Adrenal gland (tissue), 12 donors: Measurements from ENCODE around the gene DPM2. TPM values are rescaled to one million over a fixed set of nuclear protein-coding genes. Genes with fewer than 3 reads are reported as not detected.
A peak's percentile ranks its signal among the peaks of the same experiment; 100 is the strongest.

ENCODE experiments used
- DNase-seq, 7 donors: peaks; one replicate each; pipeline ENCODE4 v3.0.0-alpha.2; 2019 to 2020
- H3K27ac ChIP-seq, 5 donors: fragments of 200-600 bp; sonication (generic) in 4 of 5; 1 replicate in 3 of 5; 2 replicates in 2 of 5; pipeline versions ENCODE4 v1.5.1 to v1.8.0; 2016 to 2020; ENCODE audit warnings: mild to moderate bottlenecking in 1 of 5
- H3K27me3 ChIP-seq: fragments of 200-600 bp; 2 replicates; pipeline ENCODE4 v1.8.0; 2021
- H3K36me3 ChIP-seq, 2 donors: fragments of 200-600 bp; replicated peaks in 1 of 2; 1 replicate in 1 of 2; 2 replicates in 1 of 2; pipeline versions ENCODE4 v1.5.1 to v1.8.0; 2018 to 2022
- H3K4me1 ChIP-seq, 2 donors: fragments of 200-600 bp; replicated peaks in 1 of 2; 1 replicate in 1 of 2; 2 replicates in 1 of 2; pipeline versions ENCODE4 v1.5.1 to v1.8.0; 2018 to 2021
- H3K4me3 ChIP-seq, 4 donors: fragments of 200-600 bp; sonication (generic) in 3 of 4; one replicate each; pipeline ENCODE4 v1.5.1; 2016 to 2018
- H3K9me3 ChIP-seq, 3 donors: fragments of 200-600 bp; sonication (generic) in 1 of 3; replicated peaks in 1 of 3; 1 replicate in 2 of 3; 2 replicates in 1 of 3; pipeline versions ENCODE4 v1.5.1 to v1.8.0; 2016 to 2021
- POLR2A ChIP-seq, 2 donors: fragments of 450-650 bp; IDR thresholded peaks; one replicate each; pipeline ENCODE4 v1.6.1; 2017; ENCODE audit warnings: antibody characterized with exemption in 2 of 2, mild to moderate bottlenecking in 2 of 2, moderate library complexity in 1 of 2
- WGBS, 4 donors: extraction: QIAGEN DNeasy Blood & Tissue Kit in 2 of 4; methylation state at CpG; one replicate each; pipeline versions ENCODE4 v1.1.5 to v1.1.7; 2013 to 2017; 5-methylcytosine and 5-hydroxymethylcytosine counted together
- intact Hi-C, 2 donors: fragments of 100-400 bp; cut with DNase I; formaldehyde crosslinking; loops; one replicate each; pipeline versions ENCODE4 v1.14.1 to v1.15.0; 2022 to 2023
- polyA plus RNA-seq, 3 donors: library from polyadenylated mRNA; stranded (reverse); fragments of 200-250 nt in 2 of 3; fragments of 350-450 nt in 1 of 3; fragmentation: Illumina TruSeq in 1 of 3; extraction: RNeasy Lipid Tissue Mini Kit (QIAGEN cat#74804) in 1 of 3; gene quantifications; one replicate each; pipeline ENCODE4 v1.2.3, GENCODE V29; 2013 to 2014
- total RNA-seq, 9 donors: library from RNA; depleted of rRNA in 4 of 9; stranded (reverse); fragments of >200 nt in 4 of 9; fragments of 120-200 nt in 1 of 9; fragmentation: NEBNext Ultra II Directional in 1 of 9; extraction: Animal tissue kit (Norgen Biotek cat#: 25700) in 1 of 9; gene quantifications; one replicate each; pipeline versions ENCODE4 v1.1.0 to v1.2.4, GENCODE V29; 2013 to 2023
- TF ChIP-seq, protein P1 (sequence below), 6 experiments: fragments of 450-650 bp in 4 of 6; fragments of 200-600 bp in 2 of 6; sonication (generic) in 1 of 6; IDR thresholded peaks; 1 replicate in 5 of 6; 2 replicates in 1 of 6; pipeline versions ENCODE4 v1.5.1 to v1.8.0; 2016 to 2021; ENCODE audit warnings: antibody characterized with exemption in 6 of 6, mild to moderate bottlenecking in 2 of 6, moderate library complexity in 1 of 6
- donor health status: healthy with polysubstance abuse.
- donor health status: Bipolar disorder and iron deficiency.
- donor health status: DM: yes; HTN: yes; CAD: no.
- donor health status: DM: no; HTN: no; CAD: no.
- donor health status: DM: no; HTN: no; CAD: no.
- donor health status: DM: yes; HTN: yes; CAD: no.

DPM2 gene
- total and polyA plus RNA-seq, 12 donors, result 18.4 to 46.8 (median 33.5) TPM

DNA sequence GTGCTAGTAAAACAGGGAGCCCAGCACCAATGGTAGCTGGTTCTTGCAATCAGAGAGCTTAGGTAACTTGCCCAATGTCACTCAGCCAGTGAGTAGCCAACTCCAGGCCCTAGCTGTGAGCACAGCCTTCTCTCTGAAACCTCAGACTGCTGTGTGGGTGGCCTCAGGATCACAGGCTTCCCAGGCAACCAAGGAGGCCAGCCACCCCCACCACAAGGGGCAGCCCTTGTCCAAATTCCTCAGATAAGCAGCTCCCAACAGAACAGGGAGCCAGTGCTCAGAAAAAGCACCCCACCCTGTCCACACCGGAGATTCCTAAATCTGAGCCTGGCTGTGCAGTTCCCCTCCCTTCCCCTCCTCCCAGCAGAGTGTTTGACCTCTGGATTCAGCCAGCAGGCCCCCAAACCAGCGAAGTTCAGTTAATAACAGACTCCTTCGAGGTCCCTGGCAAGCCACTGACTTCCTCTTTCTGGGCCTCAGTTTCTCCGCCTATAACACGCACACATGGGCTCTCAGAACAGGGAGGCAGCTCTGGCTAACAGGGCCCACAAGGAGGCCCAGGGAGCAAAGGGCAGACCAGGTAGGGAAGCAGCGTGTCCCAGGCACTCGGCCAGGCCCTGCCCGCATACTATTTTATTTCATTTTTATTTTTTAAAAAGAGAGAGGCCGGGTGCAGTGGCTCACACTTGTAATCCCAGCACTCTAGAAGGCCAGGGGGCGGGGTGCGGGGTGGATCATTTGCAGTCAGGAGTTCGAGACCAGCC is 40.4 kb upstream of the DPM2 start:
- H3K27ac ChIP-seq, result peak overlapping the region; percentile 7 to 95 (median 91)
- intact Hi-C loops, result loop anchor here in 1 of 2 donors (5.0 kb wide), 1 partner anchor 36 kb away; no protein-coding TSS in a partner anchor
- DNase-seq, result peak in 6 of 7 donors; percentile 61 to 90 (median 86)
- H3K27me3 ChIP-seq, result no peaks in the 10 kb centered on the region
- WGBS, 4 donors, result 32 to 42% (median 35%) methylated on average over 9 to 12 of the region's 12 CpGs
- peaks cover 71 to 79% of the 10 kb centered on the region in 2 donors for H3K4me1 ChIP-seq
- no peaks in the 10 kb centered on the region for H3K9me3 ChIP-seq
- peak overlapping the region in 2 of 4 donors; percentile 71 to 99 for H3K4me3 ChIP-seq
- TF ChIP-seq POLR2A (IDR thresholded peaks at IDR 0.05), result peak in 1 of 2 donors; percentile 81
- TF ChIP-seq, protein P1, sequence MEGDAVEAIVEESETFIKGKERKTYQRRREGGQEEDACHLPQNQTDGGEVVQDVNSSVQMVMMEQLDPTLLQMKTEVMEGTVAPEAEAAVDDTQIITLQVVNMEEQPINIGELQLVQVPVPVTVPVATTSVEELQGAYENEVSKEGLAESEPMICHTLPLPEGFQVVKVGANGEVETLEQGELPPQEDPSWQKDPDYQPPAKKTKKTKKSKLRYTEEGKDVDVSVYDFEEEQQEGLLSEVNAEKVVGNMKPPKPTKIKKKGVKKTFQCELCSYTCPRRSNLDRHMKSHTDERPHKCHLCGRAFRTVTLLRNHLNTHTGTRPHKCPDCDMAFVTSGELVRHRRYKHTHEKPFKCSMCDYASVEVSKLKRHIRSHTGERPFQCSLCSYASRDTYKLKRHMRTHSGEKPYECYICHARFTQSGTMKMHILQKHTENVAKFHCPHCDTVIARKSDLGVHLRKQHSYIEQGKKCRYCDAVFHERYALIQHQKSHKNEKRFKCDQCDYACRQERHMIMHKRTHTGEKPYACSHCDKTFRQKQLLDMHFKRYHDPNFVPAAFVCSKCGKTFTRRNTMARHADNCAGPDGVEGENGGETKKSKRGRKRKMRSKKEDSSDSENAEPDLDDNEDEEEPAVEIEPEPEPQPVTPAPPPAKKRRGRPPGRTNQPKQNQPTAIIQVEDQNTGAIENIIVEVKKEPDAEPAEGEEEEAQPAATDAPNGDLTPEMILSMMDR (IDR thresholded peaks at IDR 0.05), result peak in 2 of 6 experiments; percentile 21 to 26
- no peaks in the 10 kb centered on the region for H3K36me3 ChIP-seq

DNA sequence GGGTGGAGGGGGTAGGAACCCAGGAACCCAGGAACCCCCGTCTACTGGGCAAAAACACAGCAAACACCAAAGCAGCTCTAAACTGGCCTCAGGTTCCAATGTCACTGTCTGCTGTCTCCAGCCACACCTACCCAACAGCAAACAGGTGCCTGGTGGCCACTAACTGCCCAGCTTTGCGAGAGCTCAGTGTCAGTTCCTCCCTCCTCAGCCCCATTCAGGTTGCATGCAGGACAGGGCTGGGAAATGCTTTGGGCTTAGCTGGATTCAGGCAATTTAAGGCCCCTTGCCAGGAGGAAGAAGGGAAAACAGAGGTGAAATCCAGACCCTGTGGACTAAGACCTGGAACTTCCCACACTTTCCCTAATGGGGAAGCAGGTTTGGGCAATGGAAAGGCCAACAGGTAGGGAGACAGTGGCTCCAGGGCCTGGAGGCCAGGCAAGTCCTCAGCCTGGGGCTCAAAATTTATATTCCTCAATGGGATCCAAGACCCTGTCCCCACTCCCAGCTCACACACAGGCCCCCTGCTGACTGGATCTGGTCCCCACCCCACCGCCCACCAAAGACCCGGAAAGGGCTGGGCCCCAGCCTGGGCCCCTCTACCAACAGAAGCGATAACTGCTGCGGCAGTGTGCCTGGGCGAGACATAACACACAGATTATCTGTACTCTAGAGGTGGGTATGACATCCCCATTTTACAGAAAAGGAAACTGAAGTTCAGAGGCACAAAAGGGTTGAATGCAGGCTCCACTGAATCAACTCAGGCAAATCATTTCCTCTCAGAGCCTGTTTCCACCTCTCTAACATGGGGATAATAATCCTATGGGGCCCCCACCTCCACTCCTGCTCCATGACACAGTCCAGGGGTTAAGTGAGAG is 39.6 kb upstream of the DPM2 start:
- no peaks in the 10 kb centered on the region for H3K36me3 ChIP-seq
- DNase-seq, result no peak
- peak overlapping the region in 1 of 4 donors; percentile 99 for H3K4me3 ChIP-seq
- 59 to 77% (median 69%) methylated on average over 3 to 7 of the region's 7 CpGs for WGBS, 4 donors
- no peaks in the 10 kb centered on the region for H3K27me3 ChIP-seq
- H3K27ac ChIP-seq, result peak overlapping the region in 4 of 5 donors; percentile 45 to 95 (median 91)
- H3K4me1 ChIP-seq, result peaks cover 73 to 83% of the 10 kb centered on the region in 2 donors
- H3K9me3 ChIP-seq, result no peaks in the 10 kb centered on the region
- no peak for TF ChIP-seq POLR2A (IDR thresholded peaks at IDR 0.05)
- TF ChIP-seq, protein P1 (IDR thresholded peaks at IDR 0.05), result no peak
- intact Hi-C loops, result loop anchor here in 1 of 2 donors (5.0 kb wide), 1 partner anchor 35 kb away; no protein-coding TSS in a partner anchor

DNA sequence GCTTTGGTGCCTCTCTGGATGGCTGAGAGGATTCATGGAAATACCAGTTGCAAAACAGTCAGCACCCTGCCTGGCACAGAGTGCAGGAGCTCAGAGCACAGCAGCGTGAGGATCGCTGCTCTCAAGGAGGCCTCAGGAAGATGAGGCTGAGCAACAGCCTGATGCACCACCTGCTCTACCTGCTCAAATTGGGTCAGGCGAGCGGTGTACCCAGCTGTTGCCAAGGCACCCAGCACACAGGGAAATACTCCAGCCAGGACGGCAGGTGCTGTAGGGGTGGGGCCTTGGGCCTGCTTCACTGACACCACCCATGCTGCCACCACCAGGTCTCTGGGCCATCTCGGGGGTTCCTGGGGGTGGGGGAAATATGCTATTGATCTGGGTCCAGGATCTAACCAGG is 38.8 kb upstream of the DPM2 start:
- no peak for TF ChIP-seq POLR2A (IDR thresholded peaks at IDR 0.05)
- TF ChIP-seq, protein P1 (IDR thresholded peaks at IDR 0.05), result no peak
- Histone ChIP-seq H3K9me3 (no peaks in the 10 kb centered on the region), H3K4me3 (peak overlapping the region in 1 of 4 donors; percentile 99), H3K27ac (peak overlapping the region in 3 of 5 donors; percentile 91 to 95 (median 91)), H3K36me3 (no peaks in the 10 kb centered on the region), H3K27me3 (no peaks in the 10 kb centered on the region), H3K4me1 (peaks cover 76 to 87% of the 10 kb centered on the region in 2 donors)
- intact Hi-C loops, result loop anchor here in 1 of 2 donors (5.0 kb wide), 1 partner anchor 34 kb away; no protein-coding TSS in a partner anchor
- peak in 1 of 7 donors; percentile 57 for DNase-seq
- 60 to 62% (median 61%) methylated on average over 4 to 6 of the region's 6 CpGs; no CpG with 5 or more reads in 1 of the 4 donors for WGBS, 4 donors
